Hepatocyte (in vitro differentiated cells): ENCODE data around the gene INTS4.

Experiments
- EZH2 ChIP-seq: fragments of 200-600 bp; sonication (generic); IDR thresholded peaks from 2 replicates; pipeline ENCODE4 v1.6.1; 2016; ENCODE audit warnings: antibody characterized with exemption, mild to moderate bottlenecking, borderline replicate concordance
- EZH2phosphoT487 ChIP-seq: fragments of 200-600 bp; sonication (generic); IDR thresholded peaks from one replicate; pipeline ENCODE4 v1.6.1; 2018; ENCODE audit warnings: antibody characterized with exemption, mild to moderate bottlenecking, low read depth, moderate library complexity; ENCODE audit not compliant: unreplicated experiment, severe bottlenecking
- TF ChIP-seq, protein P1 (sequence below): fragments of 200-600 bp; sonication (generic); IDR thresholded peaks from 2 replicates; pipeline ENCODE4 v1.5.1; 2016; ENCODE audit warnings: antibody characterized with exemption, mild to moderate bottlenecking; ENCODE audit not compliant: poor library complexity

DNA sequence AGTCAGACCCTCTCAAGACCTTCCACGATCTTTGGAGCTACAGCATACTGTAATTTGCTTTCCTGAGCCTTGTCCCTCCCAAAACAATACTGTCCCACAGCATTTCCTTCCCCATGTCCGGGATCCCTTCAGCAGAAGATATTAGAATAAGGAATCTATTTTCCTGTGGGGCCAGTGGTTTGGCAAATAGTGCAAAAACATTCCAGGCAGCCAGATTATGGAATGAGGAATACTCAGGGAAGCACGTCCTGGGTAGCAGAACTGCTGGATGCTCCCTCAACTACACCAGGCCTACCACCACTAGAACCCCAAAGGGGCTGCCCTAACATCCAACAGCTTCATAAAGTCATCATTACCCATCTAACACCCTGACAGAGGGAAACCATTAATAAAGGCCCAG is 112.1 kb downstream of the INTS4 start:
- TF ChIP-seq, protein P1, sequence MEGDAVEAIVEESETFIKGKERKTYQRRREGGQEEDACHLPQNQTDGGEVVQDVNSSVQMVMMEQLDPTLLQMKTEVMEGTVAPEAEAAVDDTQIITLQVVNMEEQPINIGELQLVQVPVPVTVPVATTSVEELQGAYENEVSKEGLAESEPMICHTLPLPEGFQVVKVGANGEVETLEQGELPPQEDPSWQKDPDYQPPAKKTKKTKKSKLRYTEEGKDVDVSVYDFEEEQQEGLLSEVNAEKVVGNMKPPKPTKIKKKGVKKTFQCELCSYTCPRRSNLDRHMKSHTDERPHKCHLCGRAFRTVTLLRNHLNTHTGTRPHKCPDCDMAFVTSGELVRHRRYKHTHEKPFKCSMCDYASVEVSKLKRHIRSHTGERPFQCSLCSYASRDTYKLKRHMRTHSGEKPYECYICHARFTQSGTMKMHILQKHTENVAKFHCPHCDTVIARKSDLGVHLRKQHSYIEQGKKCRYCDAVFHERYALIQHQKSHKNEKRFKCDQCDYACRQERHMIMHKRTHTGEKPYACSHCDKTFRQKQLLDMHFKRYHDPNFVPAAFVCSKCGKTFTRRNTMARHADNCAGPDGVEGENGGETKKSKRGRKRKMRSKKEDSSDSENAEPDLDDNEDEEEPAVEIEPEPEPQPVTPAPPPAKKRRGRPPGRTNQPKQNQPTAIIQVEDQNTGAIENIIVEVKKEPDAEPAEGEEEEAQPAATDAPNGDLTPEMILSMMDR = no peak
- TF ChIP-seq EZH2 (no peak), EZH2phosphoT487 (no peak)
